Measurements from ENCODE around the gene POLD3. TPM values are rescaled to one million over a fixed set of nuclear protein-coding genes. Genes with fewer than 3 reads are reported as not detected.

POLD3 gene
- total RNA-seq, 4 donors from 2014 or later = 9.1 to 18.7 (median 12.4) TPM

DNA sequence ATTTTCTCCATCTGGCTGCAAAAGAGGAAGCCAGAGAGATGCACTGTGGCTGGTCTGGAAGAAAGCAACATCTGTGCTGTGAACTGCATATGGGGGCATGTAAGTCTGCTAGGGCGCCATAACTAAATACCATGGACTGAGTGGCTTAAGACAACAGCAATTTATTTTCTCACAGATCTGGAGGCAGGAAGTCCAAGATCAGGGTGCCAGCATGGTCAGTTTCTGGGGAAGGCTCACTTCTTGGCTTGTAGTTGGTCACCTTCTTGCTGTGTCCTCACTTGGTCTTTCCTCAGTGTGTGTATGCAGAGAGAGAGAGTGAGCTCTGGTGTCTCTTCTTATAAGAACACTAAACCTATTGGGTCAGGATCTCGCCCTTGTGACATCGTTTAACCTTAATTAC lies 34.9 kb upstream of the POLD3 start:
- Histone ChIP-seq H3K9me3 (peaks cover 0 to 17% (median 0%) of the 10 kb centered on the region in 3 donors), H3K27me3 (peaks cover 10% of the 10 kb centered on the region), H3K27ac (no peak overlapping the region), H3K36me3 (no peaks in the 10 kb centered on the region), H3K4me3 (no peak overlapping the region), H3K4me1 (no peaks in the 10 kb centered on the region)
- WGBS, 2 donors (ENCODE audit: low coverage in 1 of 2) = 100% methylated on average over 1 of the region's 3 CpGs
- TF ChIP-seq, protein P1, sequence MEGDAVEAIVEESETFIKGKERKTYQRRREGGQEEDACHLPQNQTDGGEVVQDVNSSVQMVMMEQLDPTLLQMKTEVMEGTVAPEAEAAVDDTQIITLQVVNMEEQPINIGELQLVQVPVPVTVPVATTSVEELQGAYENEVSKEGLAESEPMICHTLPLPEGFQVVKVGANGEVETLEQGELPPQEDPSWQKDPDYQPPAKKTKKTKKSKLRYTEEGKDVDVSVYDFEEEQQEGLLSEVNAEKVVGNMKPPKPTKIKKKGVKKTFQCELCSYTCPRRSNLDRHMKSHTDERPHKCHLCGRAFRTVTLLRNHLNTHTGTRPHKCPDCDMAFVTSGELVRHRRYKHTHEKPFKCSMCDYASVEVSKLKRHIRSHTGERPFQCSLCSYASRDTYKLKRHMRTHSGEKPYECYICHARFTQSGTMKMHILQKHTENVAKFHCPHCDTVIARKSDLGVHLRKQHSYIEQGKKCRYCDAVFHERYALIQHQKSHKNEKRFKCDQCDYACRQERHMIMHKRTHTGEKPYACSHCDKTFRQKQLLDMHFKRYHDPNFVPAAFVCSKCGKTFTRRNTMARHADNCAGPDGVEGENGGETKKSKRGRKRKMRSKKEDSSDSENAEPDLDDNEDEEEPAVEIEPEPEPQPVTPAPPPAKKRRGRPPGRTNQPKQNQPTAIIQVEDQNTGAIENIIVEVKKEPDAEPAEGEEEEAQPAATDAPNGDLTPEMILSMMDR (IDR thresholded peaks at IDR 0.05) = no peak
- TF ChIP-seq POLR2A (IDR thresholded peaks at IDR 0.05) = no peak
- TF ChIP-seq EP300 (IDR thresholded peaks at IDR 0.05) = no peak
- no peak for TF ChIP-seq POLR2AphosphoS5 (IDR thresholded peaks at IDR 0.05)
- ATAC-seq = no peak

DNA sequence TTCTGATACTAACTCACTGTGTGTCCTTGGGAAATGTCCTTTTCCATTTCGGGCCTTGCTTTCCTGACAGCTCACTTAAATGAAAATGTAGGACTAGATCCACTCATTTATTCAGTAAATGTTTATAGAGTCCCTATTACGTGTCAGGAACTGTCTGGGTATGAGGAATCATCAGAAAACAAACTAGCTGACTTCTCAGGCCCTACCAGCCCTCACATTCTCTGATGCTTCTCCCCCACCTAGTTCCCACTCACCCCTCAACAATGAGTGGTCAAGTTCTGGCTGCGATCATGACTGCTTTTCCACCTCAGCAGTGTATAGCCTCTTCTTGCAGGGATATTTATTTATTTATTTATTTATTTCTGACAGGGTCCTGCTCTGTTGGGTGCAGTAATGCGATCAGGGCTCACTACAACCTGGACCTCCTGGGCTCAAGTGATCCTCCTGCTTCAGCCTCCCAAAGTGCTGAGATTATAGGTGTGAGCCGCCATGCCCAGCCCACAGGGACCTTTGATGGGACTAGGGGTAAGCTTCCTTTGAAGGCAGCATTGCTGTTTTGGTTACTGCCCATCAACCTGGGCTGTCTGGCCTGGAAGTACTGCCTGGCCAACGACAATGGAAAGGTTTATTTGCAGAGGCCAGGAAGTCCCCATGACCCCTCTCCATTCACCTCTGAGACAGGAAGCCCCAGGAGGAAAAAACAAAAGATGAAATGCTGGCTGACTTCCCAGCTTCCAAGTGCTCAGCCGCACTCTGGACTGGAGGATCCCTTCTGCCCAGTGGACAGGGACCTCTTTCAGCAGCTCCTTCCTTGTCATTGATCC lies 33.1 kb upstream of the POLD3 start:
- H3K27me3 ChIP-seq = peaks cover 10% of the 10 kb centered on the region
- no peaks in the 10 kb centered on the region for H3K4me1 ChIP-seq
- H3K36me3 ChIP-seq = no peaks in the 10 kb centered on the region
- TF ChIP-seq, protein P1 (IDR thresholded peaks at IDR 0.05) = no peak
- TF ChIP-seq EP300 (IDR thresholded peaks at IDR 0.05) (no peak), POLR2AphosphoS5 (IDR thresholded peaks at IDR 0.05) (no peak), POLR2A (IDR thresholded peaks at IDR 0.05) (no peak)
- H3K27ac ChIP-seq = no peak overlapping the region
- WGBS, 2 donors (ENCODE audit: low coverage in 1 of 2) = 33 to 82% methylated on average over 3 of the region's 7 CpGs
- no peak overlapping the region for H3K4me3 ChIP-seq
- H3K9me3 ChIP-seq = peaks cover 0 to 17% (median 0%) of the 10 kb centered on the region in 3 donors
- no peak for ATAC-seq

DNA sequence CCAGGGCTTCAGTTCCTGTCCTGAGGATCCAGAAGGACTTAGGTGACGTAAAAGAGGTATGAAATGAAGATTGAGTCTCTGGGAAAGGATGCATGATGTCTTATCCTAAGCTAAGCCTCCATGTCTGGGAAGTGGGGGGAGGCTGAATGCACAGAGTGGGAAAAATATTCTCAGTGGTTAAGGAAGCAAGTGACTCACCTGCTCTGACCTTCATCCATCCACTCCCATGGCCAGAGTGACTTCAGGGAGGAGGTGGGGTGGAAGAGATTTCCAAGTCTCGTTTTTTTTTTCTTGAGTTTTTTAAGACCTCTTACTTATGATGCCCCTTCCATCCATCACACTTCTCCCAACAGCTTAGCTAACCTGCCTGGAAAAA lies 32.5 kb upstream of the POLD3 start:
- 56 to 60% methylated on average over 1 to 2 of the region's 2 CpGs for WGBS, 2 donors (ENCODE audit: low coverage in 1 of 2)
- peaks cover 0 to 17% (median 0%) of the 10 kb centered on the region in 3 donors for H3K9me3 ChIP-seq
- no peak for ATAC-seq
- no peak overlapping the region for H3K4me3 ChIP-seq
- no peaks in the 10 kb centered on the region for H3K36me3 ChIP-seq
- H3K27me3 ChIP-seq = peaks cover 10% of the 10 kb centered on the region
- TF ChIP-seq POLR2A (IDR thresholded peaks at IDR 0.05) = no peak
- no peak for TF ChIP-seq POLR2AphosphoS5 (IDR thresholded peaks at IDR 0.05)
- no peak for TF ChIP-seq EP300 (IDR thresholded peaks at IDR 0.05)
- TF ChIP-seq, protein P1 (IDR thresholded peaks at IDR 0.05) = no peak
- no peak overlapping the region for H3K27ac ChIP-seq
- H3K4me1 ChIP-seq = no peaks in the 10 kb centered on the region

DNA sequence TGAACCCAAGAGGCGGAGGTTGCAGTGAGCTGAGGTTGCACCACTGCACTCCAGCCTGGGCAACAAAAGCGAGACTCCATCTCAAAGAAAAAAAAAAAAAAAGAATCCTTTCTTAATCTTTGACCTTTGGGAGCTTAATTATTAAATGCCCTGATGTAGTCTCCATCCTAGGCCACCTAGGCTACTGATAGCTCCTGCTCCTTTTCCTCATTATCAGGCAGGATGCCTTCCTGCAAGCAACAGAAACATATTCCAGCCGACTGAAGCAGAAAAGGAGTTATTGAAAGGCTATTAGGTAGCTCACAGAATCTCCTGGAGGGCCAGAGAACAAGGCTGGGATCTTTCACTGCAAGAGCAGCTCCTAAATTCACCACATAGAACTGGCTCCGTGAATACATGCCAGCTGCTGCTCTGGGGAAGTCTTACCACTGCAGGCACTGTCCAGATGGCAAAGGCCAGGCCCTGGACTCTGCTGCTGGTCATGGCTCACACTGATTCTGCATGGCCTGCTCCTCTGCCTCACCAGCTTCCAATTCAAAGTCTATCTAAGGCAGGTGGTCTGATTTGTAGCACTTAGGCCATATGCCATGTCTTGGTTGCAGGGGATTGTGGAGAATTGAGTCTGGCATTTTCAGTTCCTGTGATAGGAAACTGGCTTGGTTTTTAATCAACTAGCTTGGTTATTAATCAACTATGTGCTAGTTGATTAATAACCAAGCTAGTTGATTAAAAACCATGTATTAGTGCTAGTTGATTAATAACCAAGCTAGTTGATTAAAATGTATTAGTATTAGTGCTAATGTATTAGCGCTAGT lies 26.0 kb upstream of the POLD3 start:
- Histone ChIP-seq H3K27me3 (no peaks in the 10 kb centered on the region), H3K9me3 (peaks cover 0 to 9% (median 0%) of the 10 kb centered on the region in 3 donors), H3K36me3 (no peaks in the 10 kb centered on the region), H3K27ac (no peak overlapping the region), H3K4me1 (no peaks in the 10 kb centered on the region), H3K4me3 (no peak overlapping the region)
- WGBS, 2 donors (ENCODE audit: low coverage in 1 of 2) = 97 to 100% methylated on average over 2 to 4 of the region's 5 CpGs
- ATAC-seq = no peak
- TF ChIP-seq, protein P1 (IDR thresholded peaks at IDR 0.05) = no peak
- TF ChIP-seq POLR2AphosphoS5 (IDR thresholded peaks at IDR 0.05) (no peak), EP300 (IDR thresholded peaks at IDR 0.05) (no peak), POLR2A (IDR thresholded peaks at IDR 0.05) (no peak)

Measured in gastroesophageal sphincter (tissue), 4 donors.